HEK293T (cell line): ENCODE results near the gene HCFC2.

Source experiments
- CTCF ChIA-PET: fragments of 350-600 bp; formaldehyde crosslinking; extraction: SDS; loops from one replicate; lab custom pipeline; 2021; ENCODE audit warnings: antibody characterized with exemption, inconsistent platforms; lab: Yijun Ruan, JAX
- POLR2A ChIA-PET: fragments of 350-600 bp; formaldehyde crosslinking; extraction: SDS; loops from one replicate; lab custom pipeline; 2020; ENCODE audit warnings: antibody characterized with exemption, inconsistent platforms; lab: Yijun Ruan, JAX
- DNase-seq: peaks from one replicate; pipeline ENCODE4 v3.0.0; 2012; ENCODE audit warnings: mixed read lengths; ENCODE audit errors: extremely low spot score
- ARNT ChIP-seq: fragments of 450-650 bp; IDR thresholded peaks from 2 replicates; pipeline ENCODE4 v1.6.1; 2017; ENCODE audit warnings: mild to moderate bottlenecking
- BHLHE40 ChIP-seq: fragments of 450-650 bp; IDR thresholded peaks from 2 replicates; pipeline ENCODE4 v1.6.1; 2016; ENCODE audit warnings: mild to moderate bottlenecking, moderate library complexity, borderline replicate concordance
- ELF4 ChIP-seq: fragments of 450-650 bp; IDR thresholded peaks from 2 replicates; pipeline ENCODE4 v1.6.1; 2017; ENCODE audit warnings: antibody characterized with exemption
- FOXA1 ChIP-seq: fragments of 450-650 bp; IDR thresholded peaks from 2 replicates; pipeline ENCODE4 v1.6.1; 2016; ENCODE audit warnings: mild to moderate bottlenecking
- FOXK2 ChIP-seq: fragments of 450-650 bp; IDR thresholded peaks from 2 replicates; pipeline ENCODE4 v1.6.1; 2016; ENCODE audit warnings: mild to moderate bottlenecking
- FOXM1 ChIP-seq: fragments of 450-650 bp; IDR thresholded peaks from 2 replicates; pipeline ENCODE4 v1.6.1; 2017; ENCODE audit warnings: mild to moderate bottlenecking, borderline replicate concordance
- HDGF ChIP-seq: fragments of 450-650 bp; IDR thresholded peaks from 2 replicates; pipeline ENCODE4 v1.6.1; 2017; ENCODE audit warnings: antibody characterized with exemption, borderline replicate concordance
- L3MBTL2 ChIP-seq: fragments of 450-650 bp; conservative IDR thresholded peaks from 2 replicates; pipeline ENCODE4 v1.6.1; 2016; ENCODE audit warnings: mild to moderate bottlenecking
- LEF1 ChIP-seq: fragments of 450-650 bp; IDR thresholded peaks from 2 replicates; pipeline ENCODE4 v1.6.1; 2017; ENCODE audit warnings: mild to moderate bottlenecking, borderline replicate concordance
- NFRKB ChIP-seq: fragments of 450-650 bp; IDR thresholded peaks from 2 replicates; pipeline ENCODE4 v1.6.1; 2016; ENCODE audit warnings: mild to moderate bottlenecking, moderate library complexity
- PKNOX1 ChIP-seq: fragments of 450-650 bp; IDR thresholded peaks from 2 replicates; pipeline ENCODE4 v1.6.1; 2016
- TARDBP ChIP-seq: fragments of 450-650 bp; IDR thresholded peaks from 2 replicates; pipeline ENCODE4 v1.6.1; 2016
- ZNF384 ChIP-seq: fragments of 450-650 bp; IDR thresholded peaks from 2 replicates; pipeline ENCODE4 v1.6.1; 2016

Gene HCFC2

GRCh38 chr12:104150416-104150815 lies 86.1 kb downstream of the HCFC2 start:
- no peak for TF ChIP-seq L3MBTL2
- TF ChIP-seq BHLHE40, result no peak
- no peak for TF ChIP-seq PKNOX1
- CTCF ChIA-PET, result no interaction called here
- POLR2A ChIA-PET, result interaction anchor here (1.2 kb wide), 1 partner anchor 12 kb away, joined by 8 read pairs; the partner anchor contains the start of gene NFYB
- no peak for DNase-seq

GRCh38 chr12:104152685-104153241 lies 88.4 kb downstream of the HCFC2 start:
- CTCF ChIA-PET, result no interaction called here
- no peak for DNase-seq
- POLR2A ChIA-PET, result no interaction called here
- no peak for TF ChIP-seq FOXK2
- TF ChIP-seq NFRKB, result no peak
- no peak for TF ChIP-seq ZNF384
- no peak for TF ChIP-seq FOXA1
- no peak for TF ChIP-seq L3MBTL2
- no peak for TF ChIP-seq TARDBP
- no peak for TF ChIP-seq ARNT
- no peak for TF ChIP-seq HDGF

GRCh38 chr12:104154286-104154685 lies 90.0 kb downstream of the HCFC2 start:
- POLR2A ChIA-PET, result interaction anchor here (1.1 kb wide), 1 partner anchor 188 kb away, joined by 3 read pairs; the partner anchor contains the start of gene TDG

GRCh38 chr12:104154806-104155205 lies 90.5 kb downstream of the HCFC2 start:
- TF ChIP-seq TARDBP (no peak), ELF4 (no peak), PKNOX1 (no peak), NFRKB (no peak), FOXM1 (no peak), LEF1 (no peak), FOXA1 (no peak), ARNT (no peak)
- ChIA-PET CTCF (no interaction called here), POLR2A (no interaction called here)
- DNase-seq, result no peak

More at GRCh38 chr12:104154286-104154685, 90.0 kb downstream of the HCFC2 start:
- no peak for DNase-seq
- CTCF ChIA-PET, result no interaction called here
- no peak for TF ChIP-seq FOXM1
- TF ChIP-seq BHLHE40, result no peak
